Measurements from ENCODE around the gene TMPRSS3.

TMPRSS3 gene

GRCh38 chr21:42407476-42407875, 11.6 kb upstream of the TMPRSS3 start:
- no peak for TF ChIP-seq CTCF (IDR thresholded peaks at IDR 0.05; ENCODE audit: low read depth, low read length)
- no peak overlapping the region for H3K4me3 ChIP-seq (ENCODE audit: low read depth, low read length)

- no peak for TF ChIP-seq CTCF (IDR thresholded peaks at IDR 0.05; ENCODE audit: low read depth, low read length)
- no peak overlapping the region for H3K4me3 ChIP-seq (ENCODE audit: low read depth, low read length)
These were observed 11.0 kb upstream of the TMPRSS3 start for GRCh38 chr21:42406866-42407265.

- TF ChIP-seq CTCF (IDR thresholded peaks at IDR 0.05; ENCODE audit: low read depth, low read length): no peak
- H3K4me3 ChIP-seq (ENCODE audit: low read depth, low read length): no peak overlapping the region
These were observed 10.4 kb upstream of the TMPRSS3 start for GRCh38 chr21:42406201-42406621.

- H3K4me3 ChIP-seq (ENCODE audit: low read depth, low read length): no peak overlapping the region
- no peak for TF ChIP-seq CTCF (IDR thresholded peaks at IDR 0.05; ENCODE audit: low read depth, low read length)
These were observed 9.5 kb upstream of the TMPRSS3 start for GRCh38 chr21:42405064-42406013.

- no peak for TF ChIP-seq CTCF (IDR thresholded peaks at IDR 0.05; ENCODE audit: low read depth, low read length)
- H3K4me3 ChIP-seq (ENCODE audit: low read depth, low read length): no peak overlapping the region
These were observed 8.7 kb upstream of the TMPRSS3 start for GRCh38 chr21:42404539-42404938.

- no peak within 1 kb of the TSS for H3K4me3 ChIP-seq (ENCODE audit: low read depth, low read length)
- no peak for TF ChIP-seq CTCF (IDR thresholded peaks at IDR 0.05; ENCODE audit: low read depth, low read length)
These were observed 7.9 kb upstream of the TMPRSS3 start, which contains the start of gene UBASH3A for GRCh38 chr21:42403611-42404231. Gene UBASH3A (plus strand): TSS chr21:42403902. CDS start chr21:42403946, 44 bp downstream.

GRCh38 chr21:42401820-42402251, 6.0 kb upstream of the TMPRSS3 start:
- no peak overlapping the region for H3K4me3 ChIP-seq (ENCODE audit: low read depth, low read length)
- no peak for TF ChIP-seq CTCF (IDR thresholded peaks at IDR 0.05; ENCODE audit: low read depth, low read length)

Data from WI38 (cell line).